Brain pericyte (primary cell): ENCODE data around the gene TMIGD3.

Source experiments
- DNase-seq: peaks from one replicate; pipeline ENCODE4 v3.0.0-alpha.2; 2012; ENCODE audit warnings: low read depth, low spot score

TMIGD3 gene

DNA sequence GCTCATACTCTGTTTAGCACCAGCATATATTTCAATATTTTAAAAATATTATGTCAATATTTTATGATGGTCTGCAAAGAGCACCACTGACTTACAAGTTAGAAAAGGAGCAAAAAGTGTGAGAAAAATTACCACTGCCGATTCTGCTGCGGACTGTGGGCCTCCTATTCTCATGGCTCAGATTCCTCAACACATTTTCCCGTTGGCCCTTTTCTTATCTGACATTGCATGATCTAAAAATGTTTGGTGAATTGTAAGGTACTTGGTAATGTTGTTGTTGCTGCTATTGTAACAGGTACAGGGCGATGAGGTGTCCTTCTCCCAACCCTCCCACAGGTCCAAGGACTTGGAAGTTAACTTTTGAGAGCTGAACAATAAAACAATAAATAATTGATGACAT, 28.9 kb downstream of the TMIGD3 start:
- no peak for DNase-seq

DNA sequence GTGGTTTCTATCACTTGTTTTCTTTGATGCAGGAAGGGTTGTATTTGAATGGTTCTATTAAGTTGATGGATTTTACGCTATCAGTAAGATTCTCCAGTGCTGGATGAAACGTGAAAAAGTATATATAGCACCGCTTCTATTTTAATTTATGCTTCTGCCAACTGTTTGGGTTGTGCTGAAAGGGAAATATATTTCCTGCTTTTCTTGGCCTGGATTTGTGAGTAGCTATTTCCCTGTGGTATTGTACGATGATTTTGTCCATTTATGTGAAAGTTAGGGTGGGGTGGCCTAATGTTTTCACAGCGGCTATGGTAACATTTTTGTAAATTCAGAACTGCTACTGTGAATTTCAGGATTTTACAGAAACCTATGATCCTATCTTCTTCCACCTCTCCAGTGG, 29.3 kb downstream of the TMIGD3 start:
- DNase-seq: no peak

- DNase-seq: no peak
Measured at GRCh38 chr1:111471538-111471937, 31.9 kb downstream of the TMIGD3 start.

DNA sequence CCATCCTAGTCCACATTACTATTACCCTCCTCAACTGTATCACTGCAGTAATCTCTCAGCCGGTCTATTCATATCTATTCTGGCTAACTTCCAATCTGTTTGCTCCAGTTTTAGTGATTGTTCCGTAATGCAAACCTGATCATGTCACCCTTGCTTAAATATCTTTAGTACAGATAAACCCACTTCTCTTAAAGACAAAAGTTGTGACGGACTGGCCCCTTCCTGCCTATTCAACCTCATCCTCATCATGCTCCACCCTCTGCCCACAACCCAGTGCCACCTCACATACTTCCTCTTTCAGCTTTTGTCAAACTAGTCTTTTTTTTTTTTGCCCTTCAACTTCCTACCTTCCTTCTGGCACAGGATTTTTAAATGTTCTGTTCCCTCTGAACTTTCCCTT, 32.4 kb downstream of the TMIGD3 start:
- DNase-seq: no peak

DNA sequence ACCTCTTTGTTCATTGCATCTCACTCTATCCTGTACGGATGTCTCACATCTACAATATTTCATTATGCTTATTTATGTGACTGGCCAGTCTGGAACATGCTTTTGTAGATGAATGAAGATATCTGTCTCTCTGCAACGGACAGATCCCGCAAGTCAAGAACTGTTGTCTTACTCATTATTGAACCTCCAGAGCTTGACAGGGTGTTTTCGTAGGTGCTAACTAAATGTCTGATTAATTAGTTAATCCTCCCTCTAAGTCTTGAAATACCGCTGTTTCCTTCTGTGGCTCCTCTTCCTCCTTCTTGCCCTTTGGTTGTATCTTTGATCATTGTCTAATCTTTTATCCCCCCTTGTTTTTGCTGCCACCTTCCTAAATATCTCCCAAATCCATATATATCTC, 32.8 kb downstream of the TMIGD3 start:
- DNase-seq: no peak

DNA sequence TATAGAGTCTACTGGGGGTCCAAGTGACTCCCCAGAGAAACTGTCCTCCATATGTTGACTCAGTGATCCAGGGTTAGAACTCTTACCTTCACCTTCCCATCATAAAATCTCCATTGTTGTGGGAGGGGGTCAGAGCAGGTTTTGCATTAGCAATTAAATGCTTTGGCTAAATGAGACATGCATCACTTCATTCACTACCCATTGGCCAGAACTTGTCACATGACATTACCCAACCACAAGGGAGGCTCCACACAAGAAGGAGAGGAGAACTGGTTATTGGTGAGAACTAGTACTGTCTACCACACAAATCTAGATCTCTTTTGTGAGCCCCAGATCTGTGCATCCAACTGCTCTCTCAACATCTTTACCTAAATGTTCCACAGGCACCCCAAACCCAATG, 33.9 kb downstream of the TMIGD3 start:
- no peak for DNase-seq

GRCh38 chr1:111468717-111469100, 34.7 kb downstream of the TMIGD3 start:
- no peak for DNase-seq

GRCh38 chr1:111467865-111468716, 35.3 kb downstream of the TMIGD3 start:
- DNase-seq: no peak

GRCh38 chr1:111466480-111466879, 37.0 kb downstream of the TMIGD3 start:
- no peak for DNase-seq

DNA sequence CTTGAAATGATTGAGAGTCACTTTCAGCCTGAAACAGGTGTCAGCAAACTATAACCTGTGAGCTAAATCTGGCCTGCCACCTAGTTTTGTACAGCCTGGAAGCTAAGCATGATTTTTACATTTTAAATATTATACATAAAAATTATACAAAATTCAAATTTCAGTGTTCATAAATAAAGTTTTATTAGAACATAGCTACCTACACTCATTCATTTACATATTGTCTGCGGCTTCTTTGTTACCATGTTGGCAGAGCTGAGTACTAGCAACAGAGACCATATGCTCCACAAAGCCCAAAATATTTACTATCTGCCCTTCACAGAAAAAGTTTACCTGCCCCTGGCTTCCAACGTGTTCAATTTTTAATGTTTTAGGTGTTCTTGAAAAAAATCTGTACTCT, 37.7 kb downstream of the TMIGD3 start:
- no peak for DNase-seq

DNA sequence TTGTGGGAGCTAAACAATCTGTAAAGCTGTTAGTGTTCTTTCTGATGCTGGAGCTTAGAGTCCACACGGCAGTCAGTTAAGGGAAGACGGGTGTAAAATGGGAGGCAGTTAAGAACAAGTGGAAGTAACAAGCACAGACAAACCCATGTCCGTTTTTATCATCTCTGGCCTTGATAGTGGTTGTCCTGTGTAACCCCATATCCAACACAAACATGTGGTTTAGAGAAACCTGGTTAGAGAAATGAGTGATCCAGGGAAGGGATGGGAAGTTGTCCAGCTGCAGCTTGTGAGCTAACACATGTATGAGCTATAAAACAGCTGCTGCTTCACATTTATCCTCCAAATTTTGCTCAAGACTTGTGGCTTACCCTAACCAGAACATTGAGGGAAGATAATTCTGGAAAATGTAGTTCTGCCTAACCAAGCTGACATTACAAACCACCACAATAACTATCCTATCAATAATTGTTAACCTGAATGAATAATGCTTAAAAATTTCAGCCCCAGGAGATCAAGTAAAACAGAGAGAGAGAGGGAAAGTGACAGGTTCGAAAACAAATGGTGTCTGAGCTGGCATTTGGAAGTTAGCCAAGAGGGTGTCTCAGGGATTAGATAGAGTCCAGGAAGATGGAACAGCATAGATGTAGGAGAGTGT, 40.3 kb downstream of the TMIGD3 start:
- no peak for DNase-seq

DNA sequence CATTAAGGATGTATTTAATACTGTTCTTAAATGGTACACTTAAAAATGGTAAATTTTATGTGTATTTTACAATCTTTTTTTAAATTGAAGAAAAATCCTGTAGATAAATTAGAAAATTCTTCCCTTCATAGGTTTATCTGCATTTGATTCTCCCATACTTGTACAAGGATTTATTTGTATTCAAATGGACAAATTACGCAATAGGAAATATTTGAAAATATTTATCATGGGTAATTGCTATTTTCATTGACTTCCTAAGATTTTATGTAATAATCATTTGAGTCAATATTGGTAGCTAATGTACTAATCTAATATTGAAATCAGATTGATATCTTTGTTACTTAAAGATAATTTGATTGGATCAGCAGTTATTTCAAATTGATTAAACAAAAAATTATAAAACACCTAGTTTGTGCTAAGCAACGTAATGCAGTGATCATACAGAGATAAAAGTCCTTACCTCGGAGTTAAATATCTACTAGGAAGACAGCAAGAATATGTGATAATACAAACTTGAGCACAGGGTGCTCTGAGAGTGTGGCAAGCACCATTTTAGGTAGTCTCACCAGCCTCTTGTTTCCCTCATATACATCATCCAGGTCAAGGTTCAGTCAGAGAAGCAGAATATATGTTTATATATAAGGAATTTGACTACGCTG, 40.9 kb downstream of the TMIGD3 start:
- no peak for DNase-seq

GRCh38 chr1:111461765-111462164, 41.7 kb downstream of the TMIGD3 start:
- DNase-seq: no peak

DNA sequence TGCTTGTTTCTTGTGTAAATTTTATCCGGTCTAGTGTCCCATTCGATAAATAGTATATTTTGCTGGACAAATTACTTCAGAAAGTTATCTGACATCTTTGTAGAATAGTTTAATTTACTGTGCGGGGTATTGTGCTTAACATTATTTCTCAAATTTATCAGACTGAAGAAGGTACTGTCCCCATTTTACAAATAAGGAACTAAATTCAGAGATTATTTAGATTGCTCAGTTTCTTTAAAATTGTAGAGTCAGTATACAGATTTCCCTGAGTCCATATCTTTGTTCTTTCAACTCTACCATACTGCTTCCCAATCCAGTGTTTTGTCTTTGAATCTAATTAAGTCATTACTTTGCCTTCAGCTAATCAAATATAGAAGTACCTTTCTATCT, 47.8 kb downstream of the TMIGD3 start:
- DNase-seq: no peak

DNA sequence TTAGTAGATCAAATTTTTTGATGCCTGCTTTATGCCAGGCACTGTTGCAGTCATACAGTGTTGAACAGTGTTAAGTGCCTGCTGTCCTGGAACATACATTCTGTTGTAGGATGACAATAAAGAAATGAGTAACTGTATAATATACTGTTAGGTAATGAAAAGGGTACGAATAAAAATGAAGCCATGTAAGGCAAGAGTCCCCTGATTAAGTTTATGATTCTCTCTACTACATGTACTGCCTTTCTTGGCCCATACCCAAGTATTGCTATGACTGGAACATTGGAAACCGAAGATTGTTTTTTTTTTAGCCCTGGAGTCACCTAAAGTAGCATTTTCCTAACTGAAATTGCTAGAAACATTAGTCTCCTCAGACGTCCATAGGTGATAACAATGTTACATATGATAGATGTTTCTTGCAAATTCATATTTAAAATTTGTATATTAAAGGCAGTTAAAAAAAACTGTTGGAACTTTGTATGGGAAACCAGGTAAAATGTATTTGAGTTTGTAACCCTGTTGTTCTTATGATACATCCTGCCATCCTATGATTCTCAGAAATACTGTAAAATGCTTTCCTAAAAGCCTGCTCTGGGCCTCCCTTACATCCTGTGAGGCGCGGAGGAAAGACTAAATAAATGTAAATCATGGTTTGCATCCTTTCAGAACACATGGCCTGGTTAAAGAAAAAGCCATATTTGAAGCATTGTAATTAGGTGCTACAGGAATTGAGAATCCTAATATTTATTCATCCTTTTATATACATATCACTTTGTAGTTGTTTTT, 48.4 kb downstream of the TMIGD3 start:
- DNase-seq: no peak

DNA sequence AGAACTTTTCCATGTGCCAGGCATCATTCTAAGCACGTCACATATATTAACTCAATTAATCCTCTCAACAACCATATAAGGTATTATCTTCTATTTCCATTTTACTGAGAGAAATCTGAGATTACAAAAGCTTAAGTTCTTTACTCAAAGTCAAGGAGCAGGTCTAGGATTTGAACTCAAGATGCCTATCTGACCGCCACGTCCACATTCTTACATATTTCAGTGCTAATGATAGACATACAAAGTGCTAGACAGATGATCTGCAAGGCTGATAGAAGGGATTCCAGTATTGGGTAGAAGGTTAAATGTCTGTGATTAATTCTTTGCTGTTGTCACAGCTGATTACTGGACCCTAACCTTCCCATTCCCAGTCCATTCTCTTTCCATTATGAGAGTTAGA, 49.7 kb downstream of the TMIGD3 start:
- no peak for DNase-seq

- DNase-seq: no peak
Measured at GRCh38 chr1:111452581-111452980, 50.9 kb downstream of the TMIGD3 start.

- DNase-seq: no peak
Measured at GRCh38 chr1:111450185-111450584, 53.2 kb downstream of the TMIGD3 start.

GRCh38 chr1:111449703-111450017, 53.8 kb downstream of the TMIGD3 start:
- DNase-seq: no peak

- peak; percentile 95 for DNase-seq
Measured at GRCh38 chr1:111448918-111449702, 54.3 kb downstream of the TMIGD3 start, which contains the start of the genes ATP5PB and WDR77. Gene ATP5PB (plus strand): TSS chr1:111449464. CDS start chr1:111449542, 78 bp downstream. Gene WDR77 (minus strand): TSS chr1:111449256. CDS start chr1:111449169, 87 bp downstream.

DNA sequence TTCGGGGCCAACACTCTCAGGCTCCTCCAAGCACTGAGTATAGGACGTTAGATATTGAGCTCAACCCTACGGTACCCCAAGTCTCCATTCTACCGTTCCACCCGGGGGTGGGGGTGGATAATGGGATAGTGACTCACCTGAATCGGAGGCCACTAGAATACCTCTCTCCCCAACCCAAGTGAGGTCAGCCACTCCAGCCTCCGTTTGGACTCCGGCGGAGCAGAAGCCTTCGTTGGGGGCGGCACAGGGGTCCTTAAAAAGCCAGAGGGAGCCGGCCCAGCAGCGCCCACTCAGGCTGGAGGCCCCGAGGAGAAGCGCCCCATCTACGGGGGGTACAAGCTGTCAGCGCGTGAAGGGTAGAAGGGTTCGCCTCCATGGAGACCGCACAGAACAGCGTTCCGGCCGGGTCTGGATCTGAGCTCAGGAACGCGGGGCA, 54.9 kb downstream of the TMIGD3 start:
- DNase-seq: no peak
